GM19025 (cell line): Measurements from ENCODE around the gene TRIM44.
"Not testable (repeated sequence)": the region's sequence is repeated elsewhere in the genome, so short reads cannot be mapped to it uniquely, and the experiment has no call there.

Experiments used
- ATAC-seq: cut with Tn5 transposase; IDR thresholded peaks from one replicate; pipeline ENCODE4 v1.9.1; 2021; ENCODE audit warnings: mild to moderate bottlenecking, low read depth, moderate library complexity; ENCODE audit not compliant: unreplicated experiment

The TRIM44 gene

GRCh38 chr11:35631891-35632290, 30.7 kb upstream of the TRIM44 start:
- no peak for ATAC-seq

- ATAC-seq: no peak
These were observed 30.3 kb upstream of the TRIM44 start for GRCh38 chr11:35632301-35632700.

- no peak for ATAC-seq
These were observed 28.6 kb upstream of the TRIM44 start for GRCh38 chr11:35633827-35634423.

GRCh38 chr11:35635933-35636332, 26.6 kb upstream of the TRIM44 start:
- no peak for ATAC-seq

- no peak for ATAC-seq
These were observed 22.9 kb upstream of the TRIM44 start for GRCh38 chr11:35639591-35640179.

GRCh38 chr11:35641171-35641897, 21.2 kb upstream of the TRIM44 start:
- ATAC-seq: no peak

- no peak for ATAC-seq
These were observed 20.6 kb upstream of the TRIM44 start for GRCh38 chr11:35641964-35642363.

GRCh38 chr11:35647421-35648093, 15.0 kb upstream of the TRIM44 start:
- ATAC-seq: no peak

- ATAC-seq: no peak
These were observed 12.6 kb upstream of the TRIM44 start for GRCh38 chr11:35650006-35650405.

- ATAC-seq: no peak
These were observed 12.1 kb upstream of the TRIM44 start for GRCh38 chr11:35650467-35650866.

- ATAC-seq: no peak
These were observed 11.3 kb upstream of the TRIM44 start for GRCh38 chr11:35651263-35651662.

GRCh38 chr11:35652786-35653185, 9.8 kb upstream of the TRIM44 start:
- not testable (repeated sequence) for ATAC-seq

- no peak for ATAC-seq
These were observed 7.9 kb upstream of the TRIM44 start for GRCh38 chr11:35654711-35655110.

- no peak for ATAC-seq
These were observed 7.3 kb upstream of the TRIM44 start for GRCh38 chr11:35655254-35655653.

- ATAC-seq: no peak
These were observed 6.7 kb upstream of the TRIM44 start for GRCh38 chr11:35655856-35656255.

GRCh38 chr11:35658020-35658948, 4.3 kb upstream of the TRIM44 start:
- ATAC-seq: no peak

GRCh38 chr11:35661534-35661933, 1.0 kb upstream of the TRIM44 start:
- no peak for ATAC-seq

- ATAC-seq: peak; percentile 29
These were observed 420 bp upstream of the TRIM44 start for GRCh38 chr11:35662061-35662648.

- ATAC-seq: no peak
These were observed 780 bp downstream of the TRIM44 start for GRCh38 chr11:35663408-35663702.

- no peak for ATAC-seq
These were observed 2.4 kb downstream of the TRIM44 start for GRCh38 chr11:35664977-35665441.
